ENCODE data around the gene CCDC7. TPM values are rescaled to one million over a fixed set of nuclear protein-coding genes. Genes with fewer than 3 reads are reported as not detected.

The CCDC7 gene
- total RNA-seq, 1 experiment from 2014 or later: 1.9 TPM

Other genes with a start within 250 kb of the CCDC7 start
- gene EPC1, start 99.0 kb upstream of the CCDC7 start, total RNA-seq (2021): 22.2 to 23.1 TPM (median 22.5 TPM) in 3 replicates